Calu3 (cell line): ENCODE data around the gene NPL. TPM values are rescaled to one million over a fixed set of nuclear protein-coding genes. Genes with fewer than 3 reads are reported as not detected.

Experiments
- BruUV-seq: library from RNA; stranded (reverse); fragments of 400-500 nt; replicated peaks from 2 replicates; lab custom pipeline; 2021; lab: Mats Ljungman, UMichigan
- CTCF ChIA-PET: fragments of 300-600 bp; sonication (Branson Sonifier 250); formaldehyde crosslinking; loops from one replicate; lab custom pipeline; 2022; ENCODE audit warnings: antibody characterized with exemption; lab: Charles Lee
- DNase-seq: peaks from one replicate; pipeline ENCODE4 v3.0.0; 2022
- H3K27ac Mint-ChIP-seq: one replicate; pipeline ENCODE4 v1.8.0; 2022; ENCODE audit warnings: mixed read lengths; ENCODE audit not compliant: unreplicated experiment
- H3K27me3 Mint-ChIP-seq: one replicate; pipeline ENCODE4 v1.8.0; 2022; ENCODE audit warnings: mixed read lengths; ENCODE audit not compliant: unreplicated experiment
- H3K36me3 Mint-ChIP-seq: one replicate; pipeline ENCODE4 v1.8.0; 2022; ENCODE audit warnings: mild to moderate bottlenecking, moderate library complexity, mixed read lengths; ENCODE audit not compliant: insufficient read depth, unreplicated experiment
- H3K4me1 Mint-ChIP-seq: one replicate; pipeline ENCODE4 v1.8.0; 2022; ENCODE audit warnings: mild to moderate bottlenecking, low read depth, mixed read lengths; ENCODE audit not compliant: unreplicated experiment
- H3K4me3 Mint-ChIP-seq: one replicate; pipeline ENCODE4 v1.8.0; 2022; ENCODE audit warnings: mild to moderate bottlenecking, low read depth, moderate library complexity, mixed read lengths; ENCODE audit not compliant: unreplicated experiment
- H3K9me3 Mint-ChIP-seq: one replicate; pipeline ENCODE4 v1.8.0; 2022; ENCODE audit warnings: low read depth, mixed read lengths; ENCODE audit not compliant: unreplicated experiment
- CTCF ChIP-seq: fragments of 200-600 bp; IDR thresholded peaks from one replicate; pipeline ENCODE4 v1.8.0; 2022; ENCODE audit warnings: antibody characterized with exemption; ENCODE audit not compliant: unreplicated experiment
- intact Hi-C: fragments of 100-400 bp; cut with micrococcal nuclease; formaldehyde crosslinking; loops from one replicate; pipeline ENCODE4 v1.10.0; 2022; ENCODE audit not compliant: unreplicated experiment
- total RNA-seq: library from RNA; stranded (reverse); gene quantifications from 2 replicates; pipeline ENCODE4 v1.2.3, GENCODE V29; 2022

The NPL gene
- total RNA-seq, 1 experiment from 2014 or later = 5.0 TPM

- H3K4me1 Mint-ChIP-seq = no peaks in the 10 kb centered on the region
- BruUV-seq = no TSS peak
- DNase-seq = no peak
- TF ChIP-seq CTCF = no peak
- no peak overlapping the region for H3K27ac Mint-ChIP-seq
- intact Hi-C loops = no loop called here
- peaks cover 8% of the 10 kb centered on the region for H3K36me3 Mint-ChIP-seq
- CTCF ChIA-PET = no interaction called here
- H3K4me3 Mint-ChIP-seq = no peak overlapping the region
- no peaks in the 10 kb centered on the region for H3K27me3 Mint-ChIP-seq
- no peaks in the 10 kb centered on the region for H3K9me3 Mint-ChIP-seq
These were observed 44.8 kb downstream of the NPL start for GRCh38 chr1:182834326-182834725.

DNA sequence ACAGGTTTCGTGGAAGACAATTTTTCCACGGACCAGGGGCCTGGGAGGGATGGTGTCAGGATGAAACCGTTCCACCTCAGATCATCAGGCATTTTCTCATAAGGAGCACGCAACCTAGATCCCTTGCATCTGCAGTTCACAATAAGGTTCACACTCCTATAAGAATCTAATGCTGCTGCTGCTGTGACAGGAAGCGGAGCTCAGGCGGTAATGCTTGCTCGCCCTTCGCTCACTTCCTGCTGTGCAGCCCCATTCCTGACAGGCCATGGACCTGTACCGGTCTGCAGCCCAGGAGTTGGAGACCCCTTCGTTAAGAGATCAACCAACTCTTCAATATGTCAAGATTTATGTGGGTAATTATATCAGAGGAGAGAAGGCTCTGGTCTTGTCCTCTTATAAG lies 46.2 kb downstream of the NPL start:
- BruUV-seq = no TSS peak
- intact Hi-C loops = no loop called here
- Mint-ChIP-seq H3K9me3 (no peaks in the 10 kb centered on the region), H3K4me3 (no peak overlapping the region), H3K4me1 (no peaks in the 10 kb centered on the region), H3K27ac (no peak overlapping the region), H3K27me3 (no peaks in the 10 kb centered on the region), H3K36me3 (peaks cover 22% of the 10 kb centered on the region)
- TF ChIP-seq CTCF = no peak
- DNase-seq = no peak
- CTCF ChIA-PET = no interaction called here

- Mint-ChIP-seq H3K27ac (peak within 1 kb of the TSS; percentile 94), H3K27me3 (no peaks in the 10 kb centered on the region), H3K4me1 (peaks cover 11% of the 10 kb centered on the region), H3K36me3 (peaks cover 57% of the 10 kb centered on the region), H3K9me3 (no peaks in the 10 kb centered on the region), H3K4me3 (peak within 1 kb of the TSS; percentile 90)
- peak; percentile 19 for TF ChIP-seq CTCF
- CTCF ChIA-PET = interaction anchor here (0.5 kb wide), 1 partner anchor 730 kb away, joined by 3 read pairs; no protein-coding TSS in a partner anchor
- intact Hi-C loops = loop anchor here (2.0 to 10.0 kb wide), 2 partner anchors 15 to 205 kb away; no protein-coding TSS in a partner anchor
- DNase-seq = peak; percentile 98
- BruUV-seq = no TSS peak
These were observed 49.9 kb downstream of the NPL start, which contains the start of gene DHX9 for GRCh38 chr1:182839209-182840066. Gene DHX9 (plus strand): TSS chr1:182839347. CDS start chr1:182842567, 3,220 bp downstream.

DNA sequence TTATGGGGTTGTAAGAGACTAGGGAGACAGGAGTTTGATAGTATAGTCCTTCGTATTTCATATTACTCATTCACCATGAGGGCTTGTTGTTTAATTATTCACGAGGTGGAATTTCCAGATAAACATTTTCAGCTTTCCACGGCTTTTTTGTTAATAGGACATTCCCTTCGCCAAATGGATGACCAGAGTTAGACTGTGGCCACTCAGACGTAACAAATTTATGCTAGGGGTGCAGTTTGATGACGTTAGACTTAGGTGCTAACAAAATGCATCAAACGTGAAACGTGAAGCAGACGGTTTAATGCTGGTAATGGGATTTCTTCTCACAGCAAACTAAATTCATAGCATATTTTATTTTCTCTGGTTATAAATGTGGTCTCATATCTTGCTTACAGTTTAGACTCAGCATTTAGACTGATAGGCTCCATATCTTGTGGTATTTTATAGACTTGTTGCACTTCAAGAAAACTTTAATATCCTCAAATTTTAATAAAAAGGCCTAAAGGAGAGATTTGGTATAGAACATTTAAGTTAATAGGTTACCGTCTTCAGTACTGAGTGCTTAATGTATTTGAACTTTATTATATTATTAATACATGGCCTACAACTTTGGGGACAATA lies 51.9 kb downstream of the NPL start:
- BruUV-seq = TSS peak; percentile 17
- Mint-ChIP-seq H3K4me1 (peaks cover 15% of the 10 kb centered on the region), H3K4me3 (peak overlapping the region; percentile 90), H3K27ac (peak overlapping the region; percentile 94), H3K27me3 (no peaks in the 10 kb centered on the region), H3K9me3 (no peaks in the 10 kb centered on the region), H3K36me3 (peaks cover 77% of the 10 kb centered on the region)
- intact Hi-C loops = loop anchor here (2.0 to 10.0 kb wide), 2 partner anchors 13 to 203 kb away; no protein-coding TSS in a partner anchor
- peak; percentile 21 for DNase-seq
- CTCF ChIA-PET = no interaction called here
- no peak for TF ChIP-seq CTCF
